Heart left ventricle (tissue), 16 donors: ENCODE measurements around the gene TNNT1. TPM values are rescaled to one million over a fixed set of nuclear protein-coding genes. Genes with fewer than 3 reads are reported as not detected.

Source experiments
- ATAC-seq, 4 donors: fragments of 200-7000 bp; cut with Tn5 transposase; one replicate each; pipeline ENCODE4 v1.9.1; 2020 to 2022; ENCODE audit warnings: moderate library complexity in 4 of 4, mild to moderate bottlenecking in 3 of 4, moderate number of reproducible peaks in 1 of 4
- DNase-seq, 5 donors: peaks; one replicate each; pipeline ENCODE4 v3.0.0-alpha.2; 2020
- H3K27ac ChIP-seq, 12 donors: fragments of 200-600 bp; sonication (generic) in 4 of 12; one replicate each; pipeline versions ENCODE4 v1.5.0 to v1.8.0; 2016 to 2022; ENCODE audit warnings: mild to moderate bottlenecking in 2 of 12
- H3K27me3 ChIP-seq, 9 donors: fragments of 200-600 bp; sonication (generic) in 2 of 9; one replicate each; pipeline versions ENCODE4 v1.5.1 to v1.8.0; 2016 to 2022; ENCODE audit warnings: mild to moderate bottlenecking in 3 of 9
- H3K36me3 ChIP-seq, 9 donors: fragments of 200-600 bp; sonication (generic) in 2 of 9; one replicate each; pipeline versions ENCODE4 v1.5.0 to v1.8.0; 2018 to 2022; ENCODE audit warnings: mild to moderate bottlenecking in 2 of 9
- H3K4me1 ChIP-seq, 12 donors: fragments of 200-600 bp; sonication (generic) in 4 of 12; one replicate each; pipeline versions ENCODE4 v1.5.0 to v1.8.0; 2016 to 2022; ENCODE audit warnings: mild to moderate bottlenecking in 3 of 12
- H3K4me3 ChIP-seq, 12 donors: fragments of 200-600 bp; sonication (generic) in 4 of 12; one replicate each; pipeline versions ENCODE4 v1.5.0 to v1.8.0; 2017 to 2022; ENCODE audit warnings: mild to moderate bottlenecking in 9 of 12, moderate library complexity in 4 of 12
- H3K9me3 ChIP-seq, 12 donors: fragments of 200-600 bp; sonication (generic) in 4 of 12; one replicate each; pipeline versions ENCODE4 v1.5.0 to v1.8.0; 2016 to 2022; ENCODE audit warnings: mild to moderate bottlenecking in 1 of 12
- CTCF ChIP-seq, 12 donors: fragments of 200-600 bp; sonication (generic) in 4 of 12; IDR thresholded peaks; one replicate each; pipeline versions ENCODE4 v1.5.0 to v1.8.0; 2018 to 2022; ENCODE audit warnings: antibody characterized with exemption in 12 of 12, mild to moderate bottlenecking in 5 of 12
- POLR2A ChIP-seq, 2 donors: fragments of 450-650 bp; IDR thresholded peaks; one replicate each; pipeline ENCODE4 v1.6.1; 2017; ENCODE audit warnings: antibody characterized with exemption in 2 of 2, mild to moderate bottlenecking in 2 of 2, moderate library complexity in 2 of 2
- WGBS, 4 donors: extraction: QIAGEN DNeasy Blood & Tissue Kit in 2 of 4; methylation state at CpG; one replicate each; pipeline versions ENCODE4 v1.1.5 to v1.1.7; 2013 to 2018; 5-methylcytosine and 5-hydroxymethylcytosine counted together
- intact Hi-C, 10 donors: fragments of 100-400 bp; cut with DNase I; formaldehyde crosslinking; loops; one replicate each; pipeline versions ENCODE4 v1.11.1 to v1.14.2; 2022
- polyA plus RNA-seq, 2 donors: library from polyadenylated mRNA; stranded (reverse); fragments of 200-250 nt; gene quantifications; one replicate each; pipeline ENCODE4 v1.2.3, GENCODE V29; 2013
- total RNA-seq, 9 donors: library from RNA; depleted of rRNA in 2 of 9; stranded (reverse); fragments of >200 nt in 2 of 9; fragmentation: NEBNext Ultra II Directional in 3 of 9; extraction: Animal tissue kit (Norgen Biotek cat#: 25700) in 3 of 9; gene quantifications; one replicate each; pipeline versions ENCODE4 v1.1.0 to v1.2.4, GENCODE V29; 2016 to 2023
- donor health status: ischemic (EF 13 %, LVEDD 7.1; RV severe dilation, severe dysfunction).
- donor health status: healthy with polysubstance abuse.
- donor health status: DM: no; HTN: yes; CAD: no.
- donor health status: DM: no; HTN: no; CAD: no.
- donor health status: ischemic (EF 25% LVEDD 6.9; RV normal size, moderate dysfunction).
- donor health status: ischemic (EF 25% LVEDD 5.7; RV mildly dilated, moderate dysfunction).
- donor health status: healthy.
- donor health status: DM: yes; HTN: yes; CAD: no.
- donor health status: ischemic (EF 35%, LVEDD 5.7; RV mildly dilated, moderate dysfunction).
- donor health status: nonischemic (EF 11% LVEDD 7.7; RV severe dilation, severe dysfunction).
- donor health status: DM: yes; HTN: yes; CAD: no.
- donor health status: PGD.
- donor health status: ischemic (EF 29% LVEDD 5.4; RV normal size, mild dysfunction).
- donor health status: nonischemic (EF 23%, LVEDD 6.1; RV moderate dilation, normal function).

TNNT1 gene
- total and polyA plus RNA-seq, 11 donors: 18.7 to 264 (median 58.6) TPM

- peak in 1 of 5 donors; percentile 61 for DNase-seq
- Histone ChIP-seq H3K4me1 (peaks cover 0 to 27% (median 18%) of the 10 kb centered on the region in 12 donors), H3K27ac (peak overlapping the region in 1 of 12 donors; percentile 14), H3K27me3 (no peaks in the 10 kb centered on the region), H3K4me3 (no peak overlapping the region), H3K9me3 (no peaks in the 10 kb centered on the region), H3K36me3 (peaks cover 6 to 75% (median 66%) of the 10 kb centered on the region in 9 donors)
- WGBS, 4 donors: 79 to 85% (median 83%) methylated on average over 14 to 23 of the region's 23 CpGs
- intact Hi-C loops: no loop called here
- TF ChIP-seq CTCF (IDR thresholded peaks at IDR 0.05): no peak
- no peak for TF ChIP-seq POLR2A (IDR thresholded peaks at IDR 0.05)
- ATAC-seq: no peak
Measured at GRCh38 chr19:55095260-55096060, 53.5 kb downstream of the TNNT1 start.

- DNase-seq (peak in 2 of 5 donors; percentile 36 to 54), ATAC-seq (no peak)
- no peak overlapping the region for H3K4me3 ChIP-seq
- peak overlapping the region in 1 of 12 donors; percentile 14 for H3K27ac ChIP-seq
- TF ChIP-seq POLR2A (IDR thresholded peaks at IDR 0.05) (no peak), CTCF (IDR thresholded peaks at IDR 0.05) (no peak)
- H3K4me1 ChIP-seq: peaks cover 0 to 22% (median 11%) of the 10 kb centered on the region in 12 donors
- peaks cover 6 to 75% (median 69%) of the 10 kb centered on the region in 9 donors for H3K36me3 ChIP-seq
- no peaks in the 10 kb centered on the region for H3K27me3 ChIP-seq
- intact Hi-C loops: no loop called here
- H3K9me3 ChIP-seq: no peaks in the 10 kb centered on the region
- WGBS, 4 donors: 76 to 88% (median 78%) methylated on average over 27 to 32 of the region's 32 CpGs
Measured at GRCh38 chr19:55094456-55095259, 54.3 kb downstream of the TNNT1 start.

GRCh38 chr19:55092423-55093318 lies 56.3 kb downstream of the TNNT1 start:
- ATAC-seq: no peak

More at GRCh38 chr19:55092423-55093318, 56.3 kb downstream of the TNNT1 start:
- Histone ChIP-seq H3K4me3 (no peak overlapping the region), H3K9me3 (no peaks in the 10 kb centered on the region), H3K27ac (peak overlapping the region in 3 of 12 donors; percentile 9 to 38 (median 17)), H3K27me3 (peaks cover 0 to 1% (median 0%) of the 10 kb centered on the region in 9 donors), H3K36me3 (peaks cover 4 to 57% (median 54%) of the 10 kb centered on the region in 9 donors), H3K4me1 (peaks cover 0 to 27% (median 8%) of the 10 kb centered on the region in 12 donors)
- intact Hi-C loops: no loop called here
- 85 to 89% (median 88%) methylated on average over 21 to 49 of the region's 49 CpGs for WGBS, 4 donors
- peak in 2 of 5 donors; percentile 24 to 60 for DNase-seq
- TF ChIP-seq POLR2A (IDR thresholded peaks at IDR 0.05): no peak
- no peak for TF ChIP-seq CTCF (IDR thresholded peaks at IDR 0.05)
